ENCODE data around the gene HHATL.

HHATL gene

GRCh38 chr3:42666577-42666998 lies 36.0 kb downstream of the HHATL start:
- H3K4me3 ChIP-seq: no peak overlapping the region
- DNase-seq (ENCODE audit: low spot score): peak; percentile 74
- TF ChIP-seq, protein P1, sequence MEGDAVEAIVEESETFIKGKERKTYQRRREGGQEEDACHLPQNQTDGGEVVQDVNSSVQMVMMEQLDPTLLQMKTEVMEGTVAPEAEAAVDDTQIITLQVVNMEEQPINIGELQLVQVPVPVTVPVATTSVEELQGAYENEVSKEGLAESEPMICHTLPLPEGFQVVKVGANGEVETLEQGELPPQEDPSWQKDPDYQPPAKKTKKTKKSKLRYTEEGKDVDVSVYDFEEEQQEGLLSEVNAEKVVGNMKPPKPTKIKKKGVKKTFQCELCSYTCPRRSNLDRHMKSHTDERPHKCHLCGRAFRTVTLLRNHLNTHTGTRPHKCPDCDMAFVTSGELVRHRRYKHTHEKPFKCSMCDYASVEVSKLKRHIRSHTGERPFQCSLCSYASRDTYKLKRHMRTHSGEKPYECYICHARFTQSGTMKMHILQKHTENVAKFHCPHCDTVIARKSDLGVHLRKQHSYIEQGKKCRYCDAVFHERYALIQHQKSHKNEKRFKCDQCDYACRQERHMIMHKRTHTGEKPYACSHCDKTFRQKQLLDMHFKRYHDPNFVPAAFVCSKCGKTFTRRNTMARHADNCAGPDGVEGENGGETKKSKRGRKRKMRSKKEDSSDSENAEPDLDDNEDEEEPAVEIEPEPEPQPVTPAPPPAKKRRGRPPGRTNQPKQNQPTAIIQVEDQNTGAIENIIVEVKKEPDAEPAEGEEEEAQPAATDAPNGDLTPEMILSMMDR (IDR thresholded peaks at IDR 0.05): no peak
- H3K27ac ChIP-seq: peak overlapping the region; percentile 78 to 81

GRCh38 chr3:42666022-42666421 lies 36.6 kb downstream of the HHATL start:
- TF ChIP-seq, protein P1 (IDR thresholded peaks at IDR 0.05): no peak
- DNase-seq (ENCODE audit: low spot score): no peak
- Histone ChIP-seq H3K4me3 (no peak overlapping the region), H3K27ac (peak overlapping the region; percentile 78 to 81)

DNA sequence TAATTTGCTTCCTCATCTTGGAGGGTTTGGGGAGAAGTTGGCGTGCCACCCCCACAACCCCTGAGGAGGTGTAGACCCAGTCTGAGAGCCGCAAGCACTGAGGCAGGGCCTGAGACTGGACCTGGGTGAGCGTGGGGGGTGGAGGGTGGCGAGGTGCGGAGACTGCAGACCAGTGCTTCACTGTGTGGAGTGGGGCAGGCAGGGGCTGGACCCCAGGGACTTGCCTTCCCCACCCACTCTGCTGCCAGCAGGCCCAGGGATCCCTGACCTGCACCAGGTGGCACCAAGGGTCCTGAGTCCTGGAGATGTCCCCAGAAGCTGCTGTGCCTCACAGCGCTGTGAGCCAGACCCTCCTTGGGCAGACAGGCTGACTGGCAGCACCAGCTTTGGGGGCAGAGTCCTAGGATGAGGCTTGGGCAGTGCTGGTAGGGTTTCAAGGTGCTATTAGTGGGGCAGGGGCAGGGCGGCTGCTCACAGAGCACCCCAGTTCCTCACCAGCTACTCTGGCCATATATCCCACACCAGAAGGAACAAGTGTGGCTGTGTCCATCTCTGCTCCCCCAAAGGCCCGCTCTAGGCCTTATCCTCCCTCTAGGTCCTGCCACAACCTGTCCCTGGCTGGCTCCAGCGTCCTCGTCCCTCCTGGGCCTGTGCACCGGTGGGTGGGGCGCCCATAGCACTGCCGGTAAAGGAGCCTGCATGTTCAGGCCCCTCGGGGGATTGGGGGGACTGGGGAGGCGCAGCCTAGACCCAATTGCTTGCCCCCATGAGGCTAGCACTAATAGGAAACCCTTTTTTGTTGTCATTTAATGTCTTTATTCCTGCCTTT lies 37.3 kb downstream of the HHATL start:
- DNase-seq (ENCODE audit: low spot score): no peak
- TF ChIP-seq, protein P1 (IDR thresholded peaks at IDR 0.05): no peak
- Histone ChIP-seq H3K4me3 (no peak overlapping the region), H3K27ac (peak overlapping the region; percentile 78 to 81)

- no peak for DNase-seq (ENCODE audit: low spot score)
- Histone ChIP-seq H3K27ac (no peak overlapping the region), H3K4me3 (no peak overlapping the region)
- TF ChIP-seq, protein P1 (IDR thresholded peaks at IDR 0.05): no peak
These were observed 38.2 kb downstream of the HHATL start for GRCh38 chr3:42664438-42664803.

GRCh38 chr3:42663581-42664437 lies 38.8 kb downstream of the HHATL start:
- TF ChIP-seq, protein P1 (IDR thresholded peaks at IDR 0.05): no peak
- Histone ChIP-seq H3K27ac (no peak overlapping the region), H3K4me3 (no peak overlapping the region)
- DNase-seq (ENCODE audit: low spot score): peak; percentile 74

DNA sequence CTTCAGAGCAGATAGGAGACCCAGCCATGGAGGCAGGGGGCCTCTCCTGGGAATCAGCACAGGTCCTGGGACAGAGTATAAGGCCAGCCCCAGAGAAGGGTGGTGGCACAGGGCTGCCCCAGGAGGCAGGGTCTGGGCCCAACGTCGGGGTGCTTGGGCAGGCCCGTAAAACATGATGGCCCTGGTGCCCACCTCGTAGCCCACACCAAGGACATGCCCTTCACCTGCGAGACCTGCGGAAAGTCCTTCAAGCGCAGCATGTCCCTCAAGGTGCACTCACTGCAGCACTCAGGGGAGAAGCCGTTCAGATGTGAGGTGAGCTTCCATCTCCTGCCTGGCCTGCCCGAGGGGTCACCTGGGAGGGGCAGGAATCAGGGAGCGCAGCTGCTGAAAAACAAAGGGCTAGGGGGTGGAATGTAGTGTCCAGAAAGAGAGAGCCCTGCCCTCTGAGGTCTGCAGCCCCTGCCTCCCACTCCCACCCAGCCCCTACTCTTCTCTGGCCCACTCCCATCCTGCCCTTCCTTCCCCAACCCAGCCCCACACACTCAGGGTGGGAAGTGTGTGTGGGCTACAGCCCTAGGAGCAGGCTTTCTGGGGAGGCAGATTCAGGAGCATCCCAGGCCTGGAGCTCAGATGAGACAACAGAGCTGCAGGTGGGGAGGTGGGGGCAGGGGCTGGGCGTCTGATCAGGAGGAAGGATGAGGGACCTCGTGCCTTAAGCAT lies 39.6 kb downstream of the HHATL start:
- no peak for DNase-seq (ENCODE audit: low spot score)
- Histone ChIP-seq H3K4me3 (no peak overlapping the region), H3K27ac (no peak overlapping the region)
- TF ChIP-seq, protein P1 (IDR thresholded peaks at IDR 0.05): no peak

All from coronary artery (tissue), 2 donors.